Neutrophil (primary cell): ENCODE results near the gene ADGRG1.
"Not testable (repeated sequence)": the region's sequence is repeated elsewhere in the genome, so short reads cannot be mapped to it uniquely, and the experiment has no call there.

Source experiments
- H3K27ac ChIP-seq: fragments of 200-600 bp; sonication (generic); 2 replicates; pipeline ENCODE4 v1.5.1; 2016; ENCODE audit warnings: mild to moderate bottlenecking, moderate library complexity
- H3K27me3 ChIP-seq: fragments of 200-600 bp; sonication (generic); 2 replicates; pipeline ENCODE4 v1.6.0; 2016; ENCODE audit warnings: mild to moderate bottlenecking
- H3K36me3 ChIP-seq: fragments of 200-600 bp; sonication (generic); 2 replicates; pipeline ENCODE4 v1.5.1; 2017
- H3K4me1 ChIP-seq, 2 experiments: fragments of 200-600 bp in 1 of 2; sonication (generic) in 1 of 2; 1 replicate in 1 of 2; 2 replicates in 1 of 2; pipeline versions ENCODE4 v1.5.1 to v1.6.1; 2013 to 2016; ENCODE audit warnings: low read depth in 1 of 2, low read length in 1 of 2, mild to moderate bottlenecking in 1 of 2, moderate library complexity in 1 of 2; ENCODE audit not compliant: control insufficient read depth in 1 of 2, insufficient read depth in 1 of 2
- H3K4me3 ChIP-seq, 2 experiments: fragments of 200-600 bp in 1 of 2; sonication (generic) in 1 of 2; 1 replicate in 1 of 2; 2 replicates in 1 of 2; pipeline ENCODE4 v1.5.1; 2013 to 2016; ENCODE audit warnings: low read depth in 1 of 2, low read length in 1 of 2, mild to moderate bottlenecking in 1 of 2, moderate library complexity in 1 of 2
- H3K9me3 ChIP-seq: fragments of 200-600 bp; sonication (generic); 2 replicates; pipeline ENCODE4 v1.5.1; 2016
- TF ChIP-seq, protein P1 (sequence below): fragments of 200-600 bp; sonication (generic); IDR thresholded peaks from 2 replicates; pipeline ENCODE4 v1.5.1; 2016; ENCODE audit warnings: antibody characterized with exemption

Gene ADGRG1

DNA sequence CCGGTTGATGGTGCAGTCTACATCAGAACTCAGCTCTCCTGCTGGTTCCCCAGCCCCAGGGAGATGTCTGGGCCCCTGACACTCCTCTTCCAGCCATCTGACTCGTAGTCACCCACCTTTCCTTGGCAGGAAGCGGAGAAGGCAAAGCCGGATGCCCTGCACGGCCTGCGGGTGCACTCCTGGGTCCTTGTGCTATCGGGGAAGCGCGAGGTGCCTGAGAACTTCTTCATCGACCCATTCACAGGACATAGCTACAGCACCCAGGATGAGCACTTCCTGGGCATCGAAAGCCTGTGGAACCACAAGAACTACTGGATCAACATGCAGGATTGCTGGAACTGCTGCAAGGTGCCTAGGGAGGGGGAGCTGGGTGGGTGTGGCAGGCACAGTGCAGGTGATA, 78.9 kb downstream of the ADGRG1 start:
- TF ChIP-seq, protein P1, sequence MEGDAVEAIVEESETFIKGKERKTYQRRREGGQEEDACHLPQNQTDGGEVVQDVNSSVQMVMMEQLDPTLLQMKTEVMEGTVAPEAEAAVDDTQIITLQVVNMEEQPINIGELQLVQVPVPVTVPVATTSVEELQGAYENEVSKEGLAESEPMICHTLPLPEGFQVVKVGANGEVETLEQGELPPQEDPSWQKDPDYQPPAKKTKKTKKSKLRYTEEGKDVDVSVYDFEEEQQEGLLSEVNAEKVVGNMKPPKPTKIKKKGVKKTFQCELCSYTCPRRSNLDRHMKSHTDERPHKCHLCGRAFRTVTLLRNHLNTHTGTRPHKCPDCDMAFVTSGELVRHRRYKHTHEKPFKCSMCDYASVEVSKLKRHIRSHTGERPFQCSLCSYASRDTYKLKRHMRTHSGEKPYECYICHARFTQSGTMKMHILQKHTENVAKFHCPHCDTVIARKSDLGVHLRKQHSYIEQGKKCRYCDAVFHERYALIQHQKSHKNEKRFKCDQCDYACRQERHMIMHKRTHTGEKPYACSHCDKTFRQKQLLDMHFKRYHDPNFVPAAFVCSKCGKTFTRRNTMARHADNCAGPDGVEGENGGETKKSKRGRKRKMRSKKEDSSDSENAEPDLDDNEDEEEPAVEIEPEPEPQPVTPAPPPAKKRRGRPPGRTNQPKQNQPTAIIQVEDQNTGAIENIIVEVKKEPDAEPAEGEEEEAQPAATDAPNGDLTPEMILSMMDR = no peak
- no peaks in the 10 kb centered on the region for H3K36me3 ChIP-seq
- H3K4me1 ChIP-seq = no peaks in the 10 kb centered on the region
- no peak overlapping the region for H3K4me3 ChIP-seq
- no peak overlapping the region for H3K27ac ChIP-seq
- no peaks in the 10 kb centered on the region for H3K27me3 ChIP-seq
- H3K9me3 ChIP-seq = no peaks in the 10 kb centered on the region

DNA sequence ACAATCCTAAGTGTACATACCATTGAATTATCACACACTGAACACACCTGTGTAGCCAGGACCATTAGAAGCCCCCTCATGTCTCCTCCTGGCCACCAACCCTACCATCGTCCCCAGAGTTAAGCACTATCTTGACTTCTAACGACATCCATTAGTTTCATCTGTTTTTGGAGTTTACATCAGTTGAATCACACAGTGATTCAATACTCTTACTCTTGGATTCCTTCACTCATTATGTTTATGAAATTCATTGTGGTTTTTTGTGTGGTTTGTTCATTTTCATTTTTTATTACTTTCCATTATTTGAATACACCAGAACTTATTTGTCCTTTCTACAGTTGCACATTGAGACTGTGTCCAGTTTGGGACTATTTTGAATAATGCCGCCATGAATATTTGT, 79.7 kb downstream of the ADGRG1 start:
- no peaks in the 10 kb centered on the region for H3K27me3 ChIP-seq
- no peaks in the 10 kb centered on the region for H3K4me1 ChIP-seq
- no peaks in the 10 kb centered on the region for H3K36me3 ChIP-seq
- TF ChIP-seq, protein P1 = no peak
- no peaks in the 10 kb centered on the region for H3K9me3 ChIP-seq
- H3K27ac ChIP-seq = no peak overlapping the region
- no peak overlapping the region for H3K4me3 ChIP-seq

DNA sequence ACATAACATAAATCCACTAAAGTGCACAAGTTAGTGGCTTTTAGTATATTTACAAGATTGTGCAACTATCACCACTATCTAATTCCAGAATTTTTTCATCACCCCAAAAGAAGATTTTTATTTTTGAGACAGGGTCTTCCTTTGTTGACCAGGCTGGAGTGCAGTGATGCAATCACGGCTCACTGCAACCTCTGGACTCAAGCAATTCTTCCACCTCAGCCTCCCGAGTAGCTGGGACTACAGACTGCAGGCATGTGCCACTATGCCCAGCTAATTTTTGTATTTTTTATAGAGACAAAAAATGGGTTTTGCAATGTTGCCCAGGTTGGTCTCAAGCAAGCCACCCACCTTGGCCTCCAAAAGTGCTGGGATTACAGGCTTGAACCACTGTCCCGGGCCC, 81.2 kb downstream of the ADGRG1 start:
- H3K36me3 ChIP-seq = no peaks in the 10 kb centered on the region
- TF ChIP-seq, protein P1 = no peak
- no peaks in the 10 kb centered on the region for H3K27me3 ChIP-seq
- H3K4me1 ChIP-seq = no peaks in the 10 kb centered on the region
- H3K9me3 ChIP-seq = no peaks in the 10 kb centered on the region
- H3K27ac ChIP-seq = no peak overlapping the region
- no peak overlapping the region for H3K4me3 ChIP-seq

DNA sequence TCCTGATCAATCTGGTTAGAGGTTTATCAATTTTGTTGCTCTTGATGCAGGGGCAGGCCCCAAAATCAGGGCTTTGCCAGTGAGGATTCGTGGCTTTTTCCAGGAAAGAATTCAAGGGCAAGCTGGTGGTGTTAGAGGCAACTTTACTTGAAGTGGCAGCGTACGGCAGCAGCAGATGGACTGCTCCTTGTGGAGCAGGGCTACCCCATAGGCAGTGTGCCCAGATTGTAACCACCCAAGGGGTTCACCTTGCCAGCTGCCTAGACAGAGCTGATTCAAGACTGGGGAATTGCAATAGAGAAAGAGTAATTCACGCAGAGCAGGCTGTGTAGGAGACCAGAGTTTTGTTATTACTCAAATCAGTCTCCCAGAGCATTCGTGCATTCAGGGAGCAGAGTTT, 82.9 kb downstream of the ADGRG1 start:
- Histone ChIP-seq H3K4me1 (no peaks in the 10 kb centered on the region), H3K36me3 (no peaks in the 10 kb centered on the region), H3K9me3 (no peaks in the 10 kb centered on the region), H3K27ac (no peak overlapping the region), H3K27me3 (no peaks in the 10 kb centered on the region), H3K4me3 (no peak overlapping the region)
- TF ChIP-seq, protein P1 = no peak

DNA sequence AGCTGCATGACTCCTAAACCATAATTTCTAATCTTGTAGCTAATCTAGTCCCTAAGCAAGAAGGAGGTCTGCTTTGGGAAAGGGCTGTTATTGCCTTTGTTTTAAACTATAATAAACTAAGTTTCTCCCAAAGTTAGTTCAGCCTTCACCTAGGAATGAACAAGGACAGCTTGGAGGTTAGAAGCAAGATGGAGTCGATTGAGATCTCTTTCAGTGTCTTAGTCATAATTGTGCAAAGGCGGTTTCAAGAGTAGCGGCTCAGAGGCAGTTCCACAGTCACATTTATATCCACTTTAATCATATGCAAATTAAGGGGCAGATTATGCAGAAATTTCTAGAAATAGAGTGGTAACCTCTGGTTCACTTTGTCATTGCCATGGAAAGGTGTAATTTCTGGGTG, 83.6 kb downstream of the ADGRG1 start:
- H3K36me3 ChIP-seq = no peaks in the 10 kb centered on the region
- H3K4me1 ChIP-seq = no peaks in the 10 kb centered on the region
- H3K4me3 ChIP-seq = no peak overlapping the region
- no peaks in the 10 kb centered on the region for H3K27me3 ChIP-seq
- TF ChIP-seq, protein P1 = no peak
- no peak overlapping the region for H3K27ac ChIP-seq
- no peaks in the 10 kb centered on the region for H3K9me3 ChIP-seq

DNA sequence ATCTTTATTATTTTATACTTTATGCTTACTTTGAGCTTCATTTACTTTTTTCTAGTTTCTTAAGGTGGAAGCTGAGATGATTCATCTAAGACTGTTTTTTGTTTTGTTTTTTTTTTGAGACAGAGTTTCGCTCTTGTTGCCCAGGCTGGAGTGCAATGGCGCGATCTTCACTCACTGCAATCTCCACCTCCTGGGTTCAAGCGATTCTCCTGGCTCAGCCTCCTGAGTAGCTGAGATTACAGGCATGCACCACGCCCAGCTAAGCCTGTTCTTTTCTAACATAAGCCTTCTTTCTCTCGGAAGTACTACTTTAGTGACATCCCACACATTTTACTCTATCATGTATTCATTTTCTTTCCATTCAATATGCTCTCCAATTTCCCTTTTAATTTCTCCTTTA, 84.1 kb downstream of the ADGRG1 start:
- not testable (repeated sequence) for H3K27ac ChIP-seq, H3K27me3 ChIP-seq, H3K9me3 ChIP-seq, H3K36me3 ChIP-seq, H3K4me3 ChIP-seq, H3K4me1 ChIP-seq
